Prostate gland (tissue), 2 donors: ENCODE data around the gene SLC22A4.

Source experiments
- POLR2A ChIP-seq: fragments of 450-650 bp; IDR thresholded peaks from one replicate; pipeline ENCODE4 v1.6.1; 2016; ENCODE audit warnings: antibody characterized with exemption, mild to moderate bottlenecking
- POLR2AphosphoS5 ChIP-seq: sonication (generic); formaldehyde crosslinking; IDR thresholded peaks from one replicate; pipeline ENCODE4 v1.6.1; 2017; ENCODE audit warnings: antibody characterized with exemption
- TF ChIP-seq, protein P1 (sequence below), 4 experiments: fragments of 200-600 bp in 2 of 4; fragments of 450-650 bp in 2 of 4; sonication (generic) in 2 of 4; IDR thresholded peaks; 1 replicate in 3 of 4; 2 replicates in 1 of 4; pipeline ENCODE4 v1.5.1; 2016 to 2019; ENCODE audit warnings: antibody characterized with exemption in 4 of 4, mild to moderate bottlenecking in 2 of 4, moderate library complexity in 2 of 4

DNA sequence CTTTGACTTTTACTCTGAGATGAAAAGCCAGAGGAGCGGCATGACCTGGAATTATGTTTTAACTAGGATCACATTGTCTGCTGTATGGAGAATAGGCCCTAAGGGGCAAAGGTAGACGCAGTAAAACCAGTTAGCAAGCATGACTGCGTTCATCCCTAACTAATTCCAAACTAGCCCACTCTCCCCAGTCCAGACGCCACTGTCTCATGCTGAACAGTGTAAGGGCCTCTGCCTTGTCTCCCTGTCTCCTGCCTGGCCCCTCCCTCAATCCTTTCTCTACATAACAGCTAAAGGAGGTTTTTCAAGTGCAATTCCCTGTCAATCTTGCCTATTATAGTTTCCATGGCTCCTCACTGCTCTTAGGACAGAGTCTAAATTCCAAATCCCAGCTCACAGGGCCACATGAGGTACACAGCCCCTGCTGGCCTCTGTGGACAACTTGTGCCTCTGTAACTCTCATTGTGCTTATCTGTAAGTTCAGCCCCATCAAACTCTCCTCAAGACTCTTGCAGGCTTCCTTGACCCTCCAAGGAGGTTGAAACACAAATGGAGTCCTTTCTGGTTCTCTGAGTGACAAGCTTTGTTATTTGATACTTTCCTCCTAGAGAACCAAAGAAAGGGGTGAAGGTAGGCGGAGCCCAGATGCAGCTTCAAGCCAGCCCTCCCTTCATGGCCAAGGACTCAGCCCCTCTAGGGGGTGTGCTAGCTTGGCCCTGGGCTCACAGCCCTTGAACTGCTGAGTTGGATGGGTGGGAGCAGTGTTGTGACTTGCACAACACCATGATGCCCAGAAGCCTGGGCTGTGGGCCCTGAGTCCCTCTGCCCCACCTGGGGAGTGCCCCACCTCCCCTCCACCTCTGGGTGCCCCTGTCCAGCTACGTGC, 16.0 kb upstream of the SLC22A4 start:
- TF ChIP-seq, protein P1, sequence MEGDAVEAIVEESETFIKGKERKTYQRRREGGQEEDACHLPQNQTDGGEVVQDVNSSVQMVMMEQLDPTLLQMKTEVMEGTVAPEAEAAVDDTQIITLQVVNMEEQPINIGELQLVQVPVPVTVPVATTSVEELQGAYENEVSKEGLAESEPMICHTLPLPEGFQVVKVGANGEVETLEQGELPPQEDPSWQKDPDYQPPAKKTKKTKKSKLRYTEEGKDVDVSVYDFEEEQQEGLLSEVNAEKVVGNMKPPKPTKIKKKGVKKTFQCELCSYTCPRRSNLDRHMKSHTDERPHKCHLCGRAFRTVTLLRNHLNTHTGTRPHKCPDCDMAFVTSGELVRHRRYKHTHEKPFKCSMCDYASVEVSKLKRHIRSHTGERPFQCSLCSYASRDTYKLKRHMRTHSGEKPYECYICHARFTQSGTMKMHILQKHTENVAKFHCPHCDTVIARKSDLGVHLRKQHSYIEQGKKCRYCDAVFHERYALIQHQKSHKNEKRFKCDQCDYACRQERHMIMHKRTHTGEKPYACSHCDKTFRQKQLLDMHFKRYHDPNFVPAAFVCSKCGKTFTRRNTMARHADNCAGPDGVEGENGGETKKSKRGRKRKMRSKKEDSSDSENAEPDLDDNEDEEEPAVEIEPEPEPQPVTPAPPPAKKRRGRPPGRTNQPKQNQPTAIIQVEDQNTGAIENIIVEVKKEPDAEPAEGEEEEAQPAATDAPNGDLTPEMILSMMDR (IDR thresholded peaks at IDR 0.05): no peak
- TF ChIP-seq POLR2A (no peak), POLR2AphosphoS5 (no peak)
